Heart right ventricle (tissue), 16 donors: ENCODE measurements around the gene PODXL2. TPM values are rescaled to one million over a fixed set of nuclear protein-coding genes. Genes with fewer than 3 reads are reported as not detected.
A peak's percentile ranks its signal among the peaks of the same experiment; 100 is the strongest.

Experiments
- ATAC-seq, 8 donors: fragments of 200-7000 bp; cut with Tn5 transposase; one replicate each; pipeline ENCODE4 v1.9.1; 2020; ENCODE audit warnings: mild to moderate bottlenecking in 8 of 8, moderate library complexity in 8 of 8, moderate number of reproducible peaks in 1 of 8
- DNase-seq, 2 donors: peaks; one replicate each; pipeline ENCODE4 v3.0.0-alpha.2; 2020
- H3K27ac ChIP-seq, 10 donors: fragments of 200-600 bp; sonication (generic) in 2 of 10; one replicate each; pipeline versions ENCODE4 v1.5.0 to v1.8.0; 2020 to 2022; ENCODE audit warnings: mild to moderate bottlenecking in 3 of 10
- H3K27me3 ChIP-seq, 7 donors: fragments of 200-600 bp; one replicate each; pipeline ENCODE4 v1.8.0; 2021 to 2022; ENCODE audit warnings: mild to moderate bottlenecking in 2 of 7
- H3K36me3 ChIP-seq, 9 donors: fragments of 200-600 bp; sonication (generic) in 1 of 9; one replicate each; pipeline versions ENCODE4 v1.5.0 to v1.8.0; 2020 to 2022; ENCODE audit warnings: mild to moderate bottlenecking in 2 of 9
- H3K4me1 ChIP-seq, 9 donors: fragments of 200-600 bp; sonication (generic) in 1 of 9; one replicate each; pipeline versions ENCODE4 v1.5.0 to v1.8.0; 2020 to 2022; ENCODE audit warnings: mild to moderate bottlenecking in 4 of 9
- H3K4me3 ChIP-seq, 10 donors: fragments of 200-600 bp; sonication (generic) in 2 of 10; one replicate each; pipeline versions ENCODE4 v1.5.0 to v1.8.0; 2020 to 2022; ENCODE audit warnings: mild to moderate bottlenecking in 7 of 10, moderate library complexity in 2 of 10
- H3K9me3 ChIP-seq, 11 donors: fragments of 200-600 bp in 10 of 11; sonication (generic) in 2 of 11; one replicate each; pipeline versions ENCODE4 v1.5.0 to v1.8.0; 2013 to 2022; ENCODE audit warnings: mild to moderate bottlenecking in 2 of 11, control low read depth in 1 of 11, moderate library complexity in 1 of 11
- CTCF ChIP-seq, 9 donors: fragments of 200-600 bp; sonication (generic) in 2 of 9; IDR thresholded peaks; one replicate each; pipeline versions ENCODE4 v1.5.0 to v1.8.0; 2021 to 2022; ENCODE audit warnings: antibody characterized with exemption in 9 of 9, mild to moderate bottlenecking in 5 of 9, moderate library complexity in 1 of 9
- WGBS, 2 donors: extraction: QIAGEN DNeasy Blood & Tissue Kit; methylation state at CpG; one replicate each; pipeline ENCODE4 v1.1.7; 2013; ENCODE audit warnings: inconsistent platforms in 1 of 2; 5-methylcytosine and 5-hydroxymethylcytosine counted together
- intact Hi-C, 10 donors: fragments of 100-400 bp; cut with DNase I; formaldehyde crosslinking; loops; one replicate each; pipeline versions ENCODE4 v1.11.1 to v1.14.2; 2022
- polyA plus RNA-seq, 2 donors: library from polyadenylated mRNA; stranded (reverse); fragments of 200-250 nt; gene quantifications; one replicate each; pipeline ENCODE4 v1.2.3, GENCODE V29; 2013
- total RNA-seq, 10 donors: library from RNA; stranded (reverse); fragmentation: NEBNext Ultra II Directional in 3 of 10; extraction: Animal tissue kit (Norgen Biotek cat#: 25700) in 3 of 10; gene quantifications; one replicate each; pipeline versions ENCODE4 v1.2.1 to v1.2.4, GENCODE V29; 2021 to 2023
- donor health status: Arrhythmogenic right ventricular cardiomyopathy.
- donor health status: ischemic (EF 13 %, LVEDD 7.1; RV severe dilation, severe dysfunction).
- donor health status: healthy with polysubstance abuse.
- donor health status: DM: no; HTN: yes; CAD: no.
- donor health status: DM: no; HTN: no; CAD: no.
- donor health status: ischemic (EF 25% LVEDD 6.9; RV normal size, moderate dysfunction).
- donor health status: ischemic (EF 25% LVEDD 5.7; RV mildly dilated, moderate dysfunction).
- donor health status: healthy.
- donor health status: DM: yes; HTN: yes; CAD: no.
- donor health status: Ischemic cardiomyopathy.
- donor health status: ischemic (EF 35%, LVEDD 5.7; RV mildly dilated, moderate dysfunction).
- donor health status: nonischemic (EF 11% LVEDD 7.7; RV severe dilation, severe dysfunction).
- donor health status: DM: yes; HTN: yes; CAD: no.
- donor health status: PGD.
- donor health status: ischemic (EF 29% LVEDD 5.4; RV normal size, mild dysfunction).
- donor health status: nonischemic (EF 23%, LVEDD 6.1; RV moderate dilation, normal function).

The PODXL2 gene
- total and polyA plus RNA-seq, 12 donors: 0.42 to 4.0 (median 1.5) TPM

- Histone ChIP-seq H3K4me3 (no peak overlapping the region), H3K36me3 (peaks cover 0 to 47% (median 3%) of the 10 kb centered on the region in 9 donors), H3K27me3 (no peaks in the 10 kb centered on the region), H3K27ac (peak overlapping the region in 2 of 10 donors; percentile 26 to 72), H3K4me1 (peaks cover 0 to 18% (median 0%) of the 10 kb centered on the region in 9 donors), H3K9me3 (no peaks in the 10 kb centered on the region)
- DNase-seq: no peak
- TF ChIP-seq CTCF (IDR thresholded peaks at IDR 0.05): no peak
- intact Hi-C loops: no loop called here
- 88 to 91% methylated on average over 17 of the region's 17 CpGs for WGBS, 2 donors
- ATAC-seq: peak in 4 of 8 donors; percentile 10 to 40 (median 31)
Measured at GRCh38 chr3:127606981-127607595, 21.9 kb upstream of the PODXL2 start.

GRCh38 chr3:127607675-127608361 is 21.2 kb upstream of the PODXL2 start:
- 65 to 68% methylated on average over 7 of the region's 7 CpGs for WGBS, 2 donors
- Histone ChIP-seq H3K27me3 (no peaks in the 10 kb centered on the region), H3K27ac (peak overlapping the region in 6 of 10 donors; percentile 6 to 74 (median 52)), H3K9me3 (no peaks in the 10 kb centered on the region), H3K36me3 (peaks cover 0 to 52% (median 3%) of the 10 kb centered on the region in 9 donors), H3K4me3 (no peak overlapping the region), H3K4me1 (peaks cover 0 to 18% (median 0%) of the 10 kb centered on the region in 9 donors)
- intact Hi-C loops: no loop called here
- ATAC-seq (peak in 6 of 8 donors; percentile 16 to 59 (median 34)), DNase-seq (no peak)
- no peak for TF ChIP-seq CTCF (IDR thresholded peaks at IDR 0.05)

GRCh38 chr3:127608362-127608718 is 20.6 kb upstream of the PODXL2 start:
- Histone ChIP-seq H3K9me3 (no peaks in the 10 kb centered on the region), H3K27me3 (no peaks in the 10 kb centered on the region), H3K4me1 (peaks cover 0 to 18% (median 0%) of the 10 kb centered on the region in 9 donors), H3K36me3 (peaks cover 0 to 53% (median 3%) of the 10 kb centered on the region in 9 donors), H3K27ac (peak overlapping the region in 6 of 10 donors; percentile 6 to 74 (median 52)), H3K4me3 (no peak overlapping the region)
- WGBS, 2 donors: 63% methylated on average over 14 of the region's 14 CpGs
- DNase-seq (peak; percentile 62 to 70), ATAC-seq (peak; percentile 63 to 90 (median 77))
- intact Hi-C loops: no loop called here
- TF ChIP-seq CTCF (IDR thresholded peaks at IDR 0.05): no peak

GRCh38 chr3:127610105-127610504 is 18.9 kb upstream of the PODXL2 start:
- no peak for DNase-seq
- Histone ChIP-seq H3K4me3 (no peak overlapping the region), H3K36me3 (peaks cover 0 to 53% (median 3%) of the 10 kb centered on the region in 9 donors), H3K4me1 (peaks cover 0 to 18% (median 0%) of the 10 kb centered on the region in 9 donors), H3K27ac (no peak overlapping the region), H3K9me3 (no peaks in the 10 kb centered on the region), H3K27me3 (no peaks in the 10 kb centered on the region)
- TF ChIP-seq CTCF (IDR thresholded peaks at IDR 0.05): no peak
- intact Hi-C loops: no loop called here
- WGBS, 2 donors: 88 to 95% methylated on average over 5 of the region's 5 CpGs
- ATAC-seq: no peak
